Breast epithelium (tissue), 4 donors: ENCODE results near the gene RNU11. TPM values are rescaled to one million over a fixed set of nuclear protein-coding genes. Genes with fewer than 3 reads are reported as not detected.

Experiments used
- DNase-seq, 2 donors: peaks; one replicate each; pipeline ENCODE4 v3.0.0-alpha.2; 2019; ENCODE audit warnings: low spot score in 2 of 2
- H3K27ac ChIP-seq, 2 donors: fragments of 200-600 bp; sonication (generic) in 1 of 2; one replicate each; pipeline ENCODE4 v1.5.1; 2016 to 2019; ENCODE audit warnings: mild to moderate bottlenecking in 1 of 2
- H3K27me3 ChIP-seq, 2 donors: fragments of 200-600 bp; sonication (generic) in 1 of 2; one replicate each; pipeline versions ENCODE4 v1.5.1 to v1.6.0; 2017 to 2019; ENCODE audit warnings: control low read depth in 1 of 2, mild to moderate bottlenecking in 1 of 2
- H3K36me3 ChIP-seq: fragments of 200-600 bp; one replicate; pipeline ENCODE4 v1.5.1; 2019
- H3K4me1 ChIP-seq, 2 donors: fragments of 200-600 bp; sonication (generic); one replicate each; pipeline ENCODE4 v1.5.1; 2016 to 2019; ENCODE audit warnings: control low read depth in 1 of 2
- H3K4me3 ChIP-seq, 3 donors: fragments of 200-600 bp; sonication (generic); 1 replicate in 2 of 3; 2 replicates in 1 of 3; pipeline ENCODE4 v1.5.1; 2016 to 2019; ENCODE audit warnings: mild to moderate bottlenecking in 3 of 3, moderate library complexity in 2 of 3
- H3K9me3 ChIP-seq, 2 donors: fragments of 200-600 bp; sonication (generic) in 1 of 2; one replicate each; pipeline ENCODE4 v1.5.1; 2016 to 2019; ENCODE audit warnings: control low read depth in 1 of 2
- POLR2A ChIP-seq: fragments of 450-650 bp; IDR thresholded peaks from one replicate; pipeline ENCODE4 v1.6.1; 2016; ENCODE audit warnings: antibody characterized with exemption, mild to moderate bottlenecking, moderate library complexity
- POLR2AphosphoS5 ChIP-seq, 3 donors: sonication (generic); formaldehyde crosslinking; IDR thresholded peaks; one replicate each; pipeline ENCODE4 v1.6.1; 2017; ENCODE audit warnings: antibody characterized with exemption in 3 of 3
- intact Hi-C: fragments of 100-400 bp; cut with DNase I; formaldehyde crosslinking; loops from one replicate; pipeline ENCODE4 v1.15.1; 2023; ENCODE audit warnings: low total_unique reads
- total RNA-seq, 3 donors: library from RNA; depleted of rRNA; stranded (reverse); fragments of >200 nt; gene quantifications; one replicate each; pipeline ENCODE4 v1.1.0, GENCODE V29; 2016
- TF ChIP-seq, protein P1 (sequence below), 3 donors: fragments of 450-650 bp; IDR thresholded peaks; one replicate each; pipeline ENCODE4 v1.5.1; 2016 to 2017; ENCODE audit warnings: antibody characterized with exemption in 3 of 3, mild to moderate bottlenecking in 3 of 3, moderate library complexity in 3 of 3

RNU11 gene
- total RNA-seq = not detected

DNA sequence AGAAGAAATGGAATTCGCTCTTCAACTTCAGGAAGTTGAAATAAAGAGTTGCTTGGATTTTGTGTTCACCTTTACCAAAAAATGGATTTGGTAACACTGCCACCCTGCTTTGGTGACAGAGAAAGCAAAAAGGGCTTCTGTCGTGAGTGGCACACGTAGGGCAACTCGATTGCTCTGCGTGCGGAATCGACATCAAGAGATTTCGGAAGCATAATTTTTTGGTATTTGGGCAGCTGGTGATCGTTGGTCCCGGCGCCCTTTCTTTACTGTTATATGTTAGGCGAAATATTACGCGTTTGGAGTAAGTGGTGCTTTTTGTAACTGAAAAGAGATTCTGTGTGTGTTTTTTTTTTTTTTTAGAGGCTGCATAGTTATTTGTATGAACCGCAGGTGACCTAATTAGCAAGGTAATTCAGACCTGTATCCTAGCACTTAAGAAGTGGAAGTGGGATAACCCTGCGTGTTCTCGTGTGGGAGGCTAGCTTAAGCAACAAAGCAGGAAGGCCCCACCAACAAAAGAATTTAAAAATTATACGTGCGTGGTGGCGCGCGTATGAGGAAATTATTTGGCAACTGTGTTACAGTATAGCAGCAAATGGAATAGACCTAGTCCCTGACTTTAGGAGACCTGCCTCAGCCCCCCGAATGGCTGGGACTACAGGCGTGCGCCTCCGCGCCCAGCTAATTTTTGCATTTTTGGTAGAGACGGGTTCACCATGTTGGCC, at the start of gene RNU11:
RNU11 (plus strand) TSS at position 127 of the 725 bp plus-strand sequence.
- peak within 1 kb of the TSS; percentile 36 to 70 (median 48) for H3K4me3 ChIP-seq
- peak; percentile 91 to 93 for DNase-seq
- H3K27me3 ChIP-seq = no peaks in the 10 kb centered on the region
- H3K9me3 ChIP-seq = no peaks in the 10 kb centered on the region
- TF ChIP-seq POLR2AphosphoS5 (IDR thresholded peaks at IDR 0.05) (peak; percentile 100), POLR2A (peak; percentile 100)
- TF ChIP-seq, protein P1, sequence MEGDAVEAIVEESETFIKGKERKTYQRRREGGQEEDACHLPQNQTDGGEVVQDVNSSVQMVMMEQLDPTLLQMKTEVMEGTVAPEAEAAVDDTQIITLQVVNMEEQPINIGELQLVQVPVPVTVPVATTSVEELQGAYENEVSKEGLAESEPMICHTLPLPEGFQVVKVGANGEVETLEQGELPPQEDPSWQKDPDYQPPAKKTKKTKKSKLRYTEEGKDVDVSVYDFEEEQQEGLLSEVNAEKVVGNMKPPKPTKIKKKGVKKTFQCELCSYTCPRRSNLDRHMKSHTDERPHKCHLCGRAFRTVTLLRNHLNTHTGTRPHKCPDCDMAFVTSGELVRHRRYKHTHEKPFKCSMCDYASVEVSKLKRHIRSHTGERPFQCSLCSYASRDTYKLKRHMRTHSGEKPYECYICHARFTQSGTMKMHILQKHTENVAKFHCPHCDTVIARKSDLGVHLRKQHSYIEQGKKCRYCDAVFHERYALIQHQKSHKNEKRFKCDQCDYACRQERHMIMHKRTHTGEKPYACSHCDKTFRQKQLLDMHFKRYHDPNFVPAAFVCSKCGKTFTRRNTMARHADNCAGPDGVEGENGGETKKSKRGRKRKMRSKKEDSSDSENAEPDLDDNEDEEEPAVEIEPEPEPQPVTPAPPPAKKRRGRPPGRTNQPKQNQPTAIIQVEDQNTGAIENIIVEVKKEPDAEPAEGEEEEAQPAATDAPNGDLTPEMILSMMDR (IDR thresholded peaks at IDR 0.05) = peak in 1 of 3 donors; percentile 23
- peak within 1 kb of the TSS; percentile 92 to 95 for H3K27ac ChIP-seq
- no peaks in the 10 kb centered on the region for H3K36me3 ChIP-seq
- intact Hi-C loops = no loop called here
- peaks cover 4 to 6% of the 10 kb centered on the region in 2 donors for H3K4me1 ChIP-seq

GRCh38 chr1:28601696-28602095, 46.7 kb upstream of the RNU11 start:
- Histone ChIP-seq H3K27me3 (no peaks in the 10 kb centered on the region), H3K9me3 (no peaks in the 10 kb centered on the region), H3K4me3 (no peak overlapping the region), H3K4me1 (no peaks in the 10 kb centered on the region), H3K27ac (no peak overlapping the region), H3K36me3 (no peaks in the 10 kb centered on the region)
- no peak for DNase-seq
- no peak for TF ChIP-seq POLR2AphosphoS5 (IDR thresholded peaks at IDR 0.05)
- TF ChIP-seq, protein P1 (IDR thresholded peaks at IDR 0.05) = no peak
- TF ChIP-seq POLR2A = no peak
- intact Hi-C loops = loop anchor here (10.0 kb wide), 1 partner anchor 197 kb away; no protein-coding TSS in a partner anchor

GRCh38 chr1:28602536-28603439, 45.6 kb upstream of the RNU11 start:
- Histone ChIP-seq H3K9me3 (no peaks in the 10 kb centered on the region), H3K27me3 (no peaks in the 10 kb centered on the region), H3K27ac (no peak overlapping the region), H3K4me3 (no peak overlapping the region), H3K36me3 (no peaks in the 10 kb centered on the region), H3K4me1 (no peaks in the 10 kb centered on the region)
- DNase-seq = peak in 1 of 2 donors; percentile 47
- intact Hi-C loops = loop anchor here (10.0 kb wide), 1 partner anchor 198 kb away; no protein-coding TSS in a partner anchor
- TF ChIP-seq POLR2A = no peak
- TF ChIP-seq POLR2AphosphoS5 (IDR thresholded peaks at IDR 0.05) = peak in 1 of 3 donors; percentile 21
- TF ChIP-seq, protein P1 (IDR thresholded peaks at IDR 0.05) = peak; percentile 20 to 74 (median 68)

- Histone ChIP-seq H3K4me3 (no peak overlapping the region), H3K27me3 (no peaks in the 10 kb centered on the region), H3K9me3 (no peaks in the 10 kb centered on the region), H3K4me1 (no peaks in the 10 kb centered on the region), H3K36me3 (no peaks in the 10 kb centered on the region), H3K27ac (no peak overlapping the region)
- TF ChIP-seq POLR2AphosphoS5 (IDR thresholded peaks at IDR 0.05) (no peak), POLR2A (no peak)
- TF ChIP-seq, protein P1 (IDR thresholded peaks at IDR 0.05) = no peak
- intact Hi-C loops = loop anchor here (10.0 kb wide), 1 partner anchor 200 kb away; no protein-coding TSS in a partner anchor
- no peak for DNase-seq
These were observed 44.0 kb upstream of the RNU11 start for GRCh38 chr1:28604411-28604810.
